ENCODE data around the gene KRTAP4-2. TPM values are rescaled to one million over a fixed set of nuclear protein-coding genes. Genes with fewer than 3 reads are reported as not detected.

KRTAP4-2 gene
- total RNA-seq, 1 experiment from 2014 or later = not detected

DNA sequence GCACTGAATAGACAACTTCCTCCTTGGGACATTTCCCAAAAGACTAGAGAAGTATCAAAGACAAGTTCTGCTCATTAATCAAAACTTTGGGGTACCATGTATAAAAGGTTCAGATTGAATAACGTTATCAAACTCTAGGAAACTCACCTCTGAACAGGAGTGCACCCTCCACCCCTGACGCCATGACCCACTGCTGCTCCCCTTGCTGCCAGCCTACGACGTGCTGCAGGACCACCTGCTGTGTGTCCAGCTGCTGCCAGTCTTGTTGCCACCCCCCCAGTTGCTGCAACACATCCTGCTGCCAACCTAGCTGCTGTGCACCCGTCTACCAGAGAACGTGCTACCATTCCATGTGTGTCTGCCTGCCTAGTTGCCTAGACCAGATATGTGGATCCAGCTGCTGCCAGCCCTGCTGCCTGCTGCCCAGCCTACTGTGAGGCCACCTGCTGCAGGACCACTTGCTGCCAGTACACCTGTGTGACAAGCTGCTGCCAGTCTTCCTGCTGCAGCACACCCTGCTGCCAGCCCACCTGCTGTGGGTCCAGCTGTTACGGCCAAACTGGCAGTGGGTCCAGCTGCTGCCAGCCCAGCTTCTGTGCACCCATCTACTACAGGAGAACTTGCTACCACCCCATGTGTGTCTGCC, 34.6 kb upstream of the KRTAP4-2 start:
- H3K4me3 ChIP-seq (replicated peaks in 1 of 2; ENCODE audit: low read depth in 1 of 2, low read length in 2 of 2) = no peak overlapping the region
- H3K4me2 ChIP-seq (ENCODE audit: low read length) = peak overlapping the region; percentile 44
- DNase-seq (ENCODE audit: low read depth, low spot score) = no peak
- H3K27me3 ChIP-seq (ENCODE audit: insufficient read depth, low read length) = no peaks in the 10 kb centered on the region
- peaks cover 6 to 15% of the 10 kb centered on the region in 2 experiments for H3K4me1 ChIP-seq (ENCODE audit: control insufficient read depth in 1 of 2, insufficient read depth in 2 of 2, low read length in 2 of 2)
- H3K27ac ChIP-seq (ENCODE audit: low read depth, low read length) = peak overlapping the region; percentile 15; the same call in 1 of the 2 replicates
- no peaks in the 10 kb centered on the region for H3K9me2 ChIP-seq (ENCODE audit: insufficient read depth)
- H3K9ac ChIP-seq (ENCODE audit: low read length) = no peak overlapping the region
- BruUV-seq (replicated peaks) = no TSS peak
- no peaks in the 10 kb centered on the region for H3K9me3 ChIP-seq (ENCODE audit: control insufficient read depth in 1 of 2, insufficient read depth in 1 of 2, low read depth in 1 of 2, low read length in 2 of 2)
- RAD21 ChIA-PET (ENCODE audit: low non-redundant PET in 1 of 2, low total read pairs in 2 of 2, uncharacterized antibody in 2 of 2, unreplicated experiment in 2 of 2) = interaction anchor here in 1 of 2 experiments (0.7 kb wide), 1 partner anchor 317 kb away, joined by 3 read pairs; no protein-coding TSS in a partner anchor
- no peaks in the 10 kb centered on the region for H3K36me3 ChIP-seq (ENCODE audit: control insufficient read depth in 1 of 2, insufficient read depth in 2 of 2, low read length in 2 of 2)
- CTCF ChIA-PET = no interaction called here
- intact Hi-C loops (cut with micrococcal nuclease) = no loop called here
- peak overlapping the region; percentile 75 for H2AFZ ChIP-seq (ENCODE audit: low read depth, low read length, poor library complexity, severe bottlenecking)
- no peak for TF ChIP-seq SIN3A (IDR thresholded peaks at IDR 0.05; ENCODE audit: low read depth)
- TF ChIP-seq, protein P1, sequence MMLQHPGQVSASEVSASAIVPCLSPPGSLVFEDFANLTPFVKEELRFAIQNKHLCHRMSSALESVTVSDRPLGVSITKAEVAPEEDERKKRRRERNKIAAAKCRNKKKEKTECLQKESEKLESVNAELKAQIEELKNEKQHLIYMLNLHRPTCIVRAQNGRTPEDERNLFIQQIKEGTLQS (IDR thresholded peaks at IDR 0.05) = no peak
- TF ChIP-seq SP1 (IDR thresholded peaks at IDR 0.05; ENCODE audit: low read depth) = no peak
- TF ChIP-seq, protein P2, sequence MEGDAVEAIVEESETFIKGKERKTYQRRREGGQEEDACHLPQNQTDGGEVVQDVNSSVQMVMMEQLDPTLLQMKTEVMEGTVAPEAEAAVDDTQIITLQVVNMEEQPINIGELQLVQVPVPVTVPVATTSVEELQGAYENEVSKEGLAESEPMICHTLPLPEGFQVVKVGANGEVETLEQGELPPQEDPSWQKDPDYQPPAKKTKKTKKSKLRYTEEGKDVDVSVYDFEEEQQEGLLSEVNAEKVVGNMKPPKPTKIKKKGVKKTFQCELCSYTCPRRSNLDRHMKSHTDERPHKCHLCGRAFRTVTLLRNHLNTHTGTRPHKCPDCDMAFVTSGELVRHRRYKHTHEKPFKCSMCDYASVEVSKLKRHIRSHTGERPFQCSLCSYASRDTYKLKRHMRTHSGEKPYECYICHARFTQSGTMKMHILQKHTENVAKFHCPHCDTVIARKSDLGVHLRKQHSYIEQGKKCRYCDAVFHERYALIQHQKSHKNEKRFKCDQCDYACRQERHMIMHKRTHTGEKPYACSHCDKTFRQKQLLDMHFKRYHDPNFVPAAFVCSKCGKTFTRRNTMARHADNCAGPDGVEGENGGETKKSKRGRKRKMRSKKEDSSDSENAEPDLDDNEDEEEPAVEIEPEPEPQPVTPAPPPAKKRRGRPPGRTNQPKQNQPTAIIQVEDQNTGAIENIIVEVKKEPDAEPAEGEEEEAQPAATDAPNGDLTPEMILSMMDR (IDR thresholded peaks at IDR 0.05 in 2 of 3, conservative IDR thresholded peaks at IDR 0.05 in 1 of 3; ENCODE audit: borderline replicate concordance in 1 of 3, insufficient read depth in 1 of 3, low read depth in 2 of 3, low read length in 2 of 3) = no peak
- no peak for TF ChIP-seq SRF (IDR thresholded peaks at IDR 0.05; ENCODE audit: low read depth)
- no peak for TF ChIP-seq EGR1 (IDR thresholded peaks at IDR 0.05; ENCODE audit: low read depth)
- TF ChIP-seq, protein P3, sequence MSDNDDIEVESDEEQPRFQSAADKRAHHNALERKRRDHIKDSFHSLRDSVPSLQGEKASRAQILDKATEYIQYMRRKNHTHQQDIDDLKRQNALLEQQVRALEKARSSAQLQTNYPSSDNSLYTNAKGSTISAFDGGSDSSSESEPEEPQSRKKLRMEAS (IDR thresholded peaks at IDR 0.05) = no peak
- no peak for TF ChIP-seq POLR2AphosphoS5 (IDR thresholded peaks at IDR 0.05; ENCODE audit: low read depth, low read length)
- TF ChIP-seq, protein P4, sequence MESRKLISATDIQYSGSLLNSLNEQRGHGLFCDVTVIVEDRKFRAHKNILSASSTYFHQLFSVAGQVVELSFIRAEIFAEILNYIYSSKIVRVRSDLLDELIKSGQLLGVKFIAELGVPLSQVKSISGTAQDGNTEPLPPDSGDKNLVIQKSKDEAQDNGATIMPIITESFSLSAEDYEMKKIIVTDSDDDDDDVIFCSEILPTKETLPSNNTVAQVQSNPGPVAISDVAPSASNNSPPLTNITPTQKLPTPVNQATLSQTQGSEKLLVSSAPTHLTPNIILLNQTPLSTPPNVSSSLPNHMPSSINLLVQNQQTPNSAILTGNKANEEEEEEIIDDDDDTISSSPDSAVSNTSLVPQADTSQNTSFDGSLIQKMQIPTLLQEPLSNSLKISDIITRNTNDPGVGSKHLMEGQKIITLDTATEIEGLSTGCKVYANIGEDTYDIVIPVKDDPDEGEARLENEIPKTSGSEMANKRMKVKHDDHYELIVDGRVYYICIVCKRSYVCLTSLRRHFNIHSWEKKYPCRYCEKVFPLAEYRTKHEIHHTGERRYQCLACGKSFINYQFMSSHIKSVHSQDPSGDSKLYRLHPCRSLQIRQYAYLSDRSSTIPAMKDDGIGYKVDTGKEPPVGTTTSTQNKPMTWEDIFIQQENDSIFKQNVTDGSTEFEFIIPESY (IDR thresholded peaks at IDR 0.05; ENCODE audit: extremely low read depth, insufficient replicate concordance, low read length) = no peak
- no peak for TF ChIP-seq ELF1 (IDR thresholded peaks at IDR 0.05; ENCODE audit: borderline replicate concordance, low read depth)
- no peak for TF ChIP-seq ZFX (IDR thresholded peaks at IDR 0.05)
- TF ChIP-seq RAD21 (IDR thresholded peaks at IDR 0.05; ENCODE audit: low read depth) = no peak
- TF ChIP-seq FOSL1 (IDR thresholded peaks at IDR 0.05; ENCODE audit: low read depth) = no peak
- no peak for TF ChIP-seq CEBPB (IDR thresholded peaks at IDR 0.05; ENCODE audit: low read depth)
- TF ChIP-seq TCF7L2 (IDR thresholded peaks at IDR 0.05; ENCODE audit: borderline replicate concordance, extremely low read depth, insufficient read depth, insufficient read length) = no peak
- TF ChIP-seq CBX3 (IDR thresholded peaks at IDR 0.05; ENCODE audit: low read depth) = no peak
- POLR2A ChIA-PET = no interaction called here
- 0 out of 2 replicates have a peak, but pooled peaks have one; percentile 34 for ATAC-seq
- H4K20me1 ChIP-seq (ENCODE audit: insufficient read depth) = no peaks in the 10 kb centered on the region
- H3K79me2 ChIP-seq (ENCODE audit: insufficient read depth, low read length) = no peaks in the 10 kb centered on the region
